Urothelium cell line (cell line): ENCODE results near the gene CCDC85B.

Experiments used
- DNase-seq: peaks from one replicate; pipeline ENCODE4 v3.0.0; 2011; ENCODE audit warnings: low spot score, mixed read lengths
- FAIRE-seq: peaks from 2 replicates; lab custom pipeline; 2011; peaks lifted over from hg19 to GRCh38; lab: Jason Lieb, UNC

CCDC85B gene

GRCh38 chr11:65900899-65901180 is 10.4 kb downstream of the CCDC85B start:
- DNase-seq (no peak), FAIRE-seq (no peak)

- FAIRE-seq, result no peak
- DNase-seq, result peak; percentile 82
These were observed 12.6 kb downstream of the CCDC85B start for GRCh38 chr11:65903068-65903481.

- FAIRE-seq (no peak), DNase-seq (no peak)
These were observed 13.2 kb downstream of the CCDC85B start for GRCh38 chr11:65903715-65904114.

- no peak for FAIRE-seq
These were observed 16.1 kb downstream of the CCDC85B start for GRCh38 chr11:65906602-65907001.

GRCh38 chr11:65907878-65908277 is 17.4 kb downstream of the CCDC85B start:
- no peak for FAIRE-seq

More at GRCh38 chr11:65906602-65907001, 16.1 kb downstream of the CCDC85B start:
- no peak for DNase-seq

GRCh38 chr11:65911682-65912568 is 21.5 kb downstream of the CCDC85B start:
- FAIRE-seq, result no peak

More at GRCh38 chr11:65907878-65908277, 17.4 kb downstream of the CCDC85B start:
- no peak for DNase-seq

GRCh38 chr11:65912845-65913244 is 22.4 kb downstream of the CCDC85B start:
- no peak for FAIRE-seq
- no peak for DNase-seq

More at GRCh38 chr11:65911682-65912568, 21.5 kb downstream of the CCDC85B start:
- peak; percentile 79 for DNase-seq

GRCh38 chr11:65915101-65915820 is 24.8 kb downstream of the CCDC85B start:
- DNase-seq, result no peak
- peak; percentile 44 for FAIRE-seq

- DNase-seq (peak; percentile 94), FAIRE-seq (no peak)
These were observed 25.4 kb downstream of the CCDC85B start for GRCh38 chr11:65915821-65916251.

- no peak for DNase-seq
These were observed 25.9 kb downstream of the CCDC85B start for GRCh38 chr11:65916391-65916790.

GRCh38 chr11:65917077-65917433 is 26.6 kb downstream of the CCDC85B start:
- DNase-seq (no peak), FAIRE-seq (no peak)

More at GRCh38 chr11:65916391-65916790, 25.9 kb downstream of the CCDC85B start:
- FAIRE-seq, result no peak

GRCh38 chr11:65917434-65918210 is 27.1 kb downstream of the CCDC85B start:
- FAIRE-seq, result no peak
- DNase-seq, result no peak

GRCh38 chr11:65918211-65919140 is 28.0 kb downstream of the CCDC85B start, which contains the start of gene C11orf68:
Gene C11orf68, minus strand, starts transcription at chr11:65919062. Its CDS starts 31 bp downstream, at chr11:65919031.
- DNase-seq, result no peak
- FAIRE-seq, result peak; percentile 83

- peak; percentile 97 for DNase-seq
- no peak for FAIRE-seq
These were observed 28.7 kb downstream of the CCDC85B start, which contains the start of gene DRAP1 for GRCh38 chr11:65919141-65919572. Gene DRAP1, plus strand, starts transcription at chr11:65919426. Its CDS starts 76 bp downstream, at chr11:65919502.

- DNase-seq (peak; percentile 37), FAIRE-seq (no peak)
These were observed 29.3 kb downstream of the CCDC85B start for GRCh38 chr11:65919573-65920371.

GRCh38 chr11:65920372-65920802 is 29.9 kb downstream of the CCDC85B start:
- FAIRE-seq, result no peak
- no peak for DNase-seq

- FAIRE-seq (no peak), DNase-seq (no peak)
These were observed 30.6 kb downstream of the CCDC85B start for GRCh38 chr11:65921033-65921555.

- no peak for DNase-seq
- no peak for FAIRE-seq
These were observed 31.4 kb downstream of the CCDC85B start for GRCh38 chr11:65921876-65922275.

GRCh38 chr11:65922565-65922964 is 32.1 kb downstream of the CCDC85B start:
- DNase-seq (no peak), FAIRE-seq (no peak)
